A673 (cell line): ENCODE data around the gene GPR15LG. TPM values are rescaled to one million over a fixed set of nuclear protein-coding genes. Genes with fewer than 3 reads are reported as not detected.

Source experiments
- BruUV-seq: library from RNA; stranded (reverse); fragments of 400-500 nt; replicated peaks from 2 replicates; lab custom pipeline; 2021; lab: Mats Ljungman, UMichigan
- CTCF ChIA-PET: fragments of 300-600 bp; sonication (Branson Sonifier 250); formaldehyde crosslinking; loops from one replicate; lab custom pipeline; 2022; ENCODE audit warnings: antibody characterized with exemption; lab: Charles Lee
- POLR2A ChIA-PET: fragments of 300-600 bp; sonication (Branson Sonifier 250); formaldehyde crosslinking; loops from one replicate; lab custom pipeline; 2022; ENCODE audit warnings: antibody characterized with exemption; ENCODE audit not compliant: low non-redundant PET; lab: Charles Lee
- DNase-seq: peaks from one replicate; pipeline ENCODE4 v3.0.0-alpha.2; 2015; ENCODE audit warnings: low spot score
- H3K27ac ChIP-seq: fragments of 200-600 bp; sonication (generic); 2 replicates; pipeline ENCODE4 v1.5.1; 2016; ENCODE audit warnings: mixed run types, low read depth, mild to moderate bottlenecking, mixed read lengths, antibody characterized with exemption, low read length; ENCODE audit not compliant: poor library complexity, severe bottlenecking
- H3K27me3 ChIP-seq: fragments of 200-600 bp; sonication (generic); replicated peaks from 2 replicates; pipeline ENCODE4 v1.6.1; 2017; ENCODE audit warnings: mixed run types, low read depth, mild to moderate bottlenecking, mixed read lengths, antibody characterized with exemption, low read length; ENCODE audit not compliant: insufficient read depth, poor library complexity
- H3K36me3 ChIP-seq: fragments of 200-600 bp; sonication (generic); 2 replicates; pipeline ENCODE4 v1.6.1; 2016; ENCODE audit warnings: mixed run types, mild to moderate bottlenecking, mixed read lengths, antibody characterized with exemption, low read length; ENCODE audit not compliant: insufficient read depth, poor library complexity, severe bottlenecking
- H3K4me1 ChIP-seq: fragments of 200-600 bp; sonication (generic); 2 replicates; pipeline ENCODE4 v1.6.1; 2017; ENCODE audit warnings: mixed run types, mild to moderate bottlenecking, mixed read lengths, antibody characterized with exemption, low read length; ENCODE audit not compliant: insufficient read depth, poor library complexity, severe bottlenecking
- H3K4me3 ChIP-seq: fragments of 200-600 bp; sonication (generic); 2 replicates; pipeline ENCODE4 v1.5.1; 2016; ENCODE audit warnings: low read depth, mixed run types, mild to moderate bottlenecking, mixed read lengths, low read length; ENCODE audit not compliant: poor library complexity, severe bottlenecking
- H3K9me3 ChIP-seq: fragments of 200-600 bp; sonication (generic); 2 replicates; pipeline ENCODE4 v1.6.1; 2016; ENCODE audit warnings: mixed run types, low read depth, mild to moderate bottlenecking, mixed read lengths, antibody characterized with exemption, low read length; ENCODE audit not compliant: poor library complexity, severe bottlenecking
- EZH2 ChIP-seq: fragments of 200-600 bp; sonication (generic); IDR thresholded peaks from 2 replicates; pipeline ENCODE4 v1.6.1; 2017; ENCODE audit warnings: borderline replicate concordance, low read depth, mild to moderate bottlenecking, mixed read lengths, antibody characterized with exemption, low read length; ENCODE audit not compliant: poor library complexity, severe bottlenecking
- intact Hi-C: fragments of 100-400 bp; cut with micrococcal nuclease; formaldehyde crosslinking; loops from one replicate; pipeline ENCODE4 v1.10.0; 2022; ENCODE audit not compliant: unreplicated experiment
- total RNA-seq: library from RNA; stranded (reverse); gene quantifications from 2 replicates; pipeline ENCODE4 v1.2.3, GENCODE V29; 2021
- TF ChIP-seq, protein P1 (sequence below): fragments of 300-800, 200-600 bp; sonication (generic); conservative IDR thresholded peaks from 2 replicates; pipeline ENCODE4 v1.5.1; 2017; ENCODE audit warnings: low read depth, mild to moderate bottlenecking, antibody characterized with exemption, low read length, moderate library complexity, mixed read lengths

The GPR15LG gene
- total RNA-seq, 1 experiment from 2014 or later, result not detected

DNA sequence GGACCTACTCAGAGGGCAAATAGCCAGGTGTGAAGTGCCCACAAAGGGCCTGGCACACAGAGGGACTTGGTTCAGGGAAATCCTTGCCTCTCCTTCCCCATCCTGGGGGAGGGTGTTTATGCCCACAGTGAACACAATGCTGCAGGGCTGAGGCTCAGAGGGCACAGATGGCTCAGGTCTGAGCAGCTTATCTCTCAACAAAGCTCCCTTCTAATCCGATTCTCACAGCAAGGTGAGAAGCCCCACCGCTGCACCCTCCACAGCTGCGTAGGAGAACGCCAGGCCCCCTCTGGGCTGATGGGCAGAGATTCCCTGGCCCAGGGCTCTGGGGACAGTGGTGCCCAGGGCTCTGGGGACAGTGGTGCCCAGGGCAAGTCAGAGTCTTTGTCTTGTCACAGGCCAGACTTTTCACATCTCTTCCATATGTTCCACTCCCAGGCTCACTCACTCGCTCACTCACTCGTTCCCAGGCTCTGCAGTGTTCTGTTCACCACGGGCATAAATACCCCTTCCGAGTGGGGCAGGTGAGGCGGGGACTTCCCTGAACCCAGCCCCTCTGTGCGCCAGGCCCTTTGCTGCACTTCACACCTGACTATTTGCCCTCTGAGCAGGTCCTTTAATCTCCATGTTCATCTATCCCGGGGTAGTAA is 12.1 kb downstream of the GPR15LG start:
- no peaks in the 10 kb centered on the region for H3K9me3 ChIP-seq
- POLR2A ChIA-PET, result no interaction called here
- no peaks in the 10 kb centered on the region for H3K36me3 ChIP-seq
- CTCF ChIA-PET, result no interaction called here
- no peak for TF ChIP-seq EZH2
- TF ChIP-seq, protein P1, sequence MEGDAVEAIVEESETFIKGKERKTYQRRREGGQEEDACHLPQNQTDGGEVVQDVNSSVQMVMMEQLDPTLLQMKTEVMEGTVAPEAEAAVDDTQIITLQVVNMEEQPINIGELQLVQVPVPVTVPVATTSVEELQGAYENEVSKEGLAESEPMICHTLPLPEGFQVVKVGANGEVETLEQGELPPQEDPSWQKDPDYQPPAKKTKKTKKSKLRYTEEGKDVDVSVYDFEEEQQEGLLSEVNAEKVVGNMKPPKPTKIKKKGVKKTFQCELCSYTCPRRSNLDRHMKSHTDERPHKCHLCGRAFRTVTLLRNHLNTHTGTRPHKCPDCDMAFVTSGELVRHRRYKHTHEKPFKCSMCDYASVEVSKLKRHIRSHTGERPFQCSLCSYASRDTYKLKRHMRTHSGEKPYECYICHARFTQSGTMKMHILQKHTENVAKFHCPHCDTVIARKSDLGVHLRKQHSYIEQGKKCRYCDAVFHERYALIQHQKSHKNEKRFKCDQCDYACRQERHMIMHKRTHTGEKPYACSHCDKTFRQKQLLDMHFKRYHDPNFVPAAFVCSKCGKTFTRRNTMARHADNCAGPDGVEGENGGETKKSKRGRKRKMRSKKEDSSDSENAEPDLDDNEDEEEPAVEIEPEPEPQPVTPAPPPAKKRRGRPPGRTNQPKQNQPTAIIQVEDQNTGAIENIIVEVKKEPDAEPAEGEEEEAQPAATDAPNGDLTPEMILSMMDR, result no peak
- H3K4me3 ChIP-seq, result no peak overlapping the region
- intact Hi-C loops, result no loop called here
- H3K27ac ChIP-seq, result no peak overlapping the region
- no peak for DNase-seq
- BruUV-seq, result no TSS peak
- peaks cover 3% of the 10 kb centered on the region for H3K27me3 ChIP-seq
- H3K4me1 ChIP-seq, result no peaks in the 10 kb centered on the region

DNA sequence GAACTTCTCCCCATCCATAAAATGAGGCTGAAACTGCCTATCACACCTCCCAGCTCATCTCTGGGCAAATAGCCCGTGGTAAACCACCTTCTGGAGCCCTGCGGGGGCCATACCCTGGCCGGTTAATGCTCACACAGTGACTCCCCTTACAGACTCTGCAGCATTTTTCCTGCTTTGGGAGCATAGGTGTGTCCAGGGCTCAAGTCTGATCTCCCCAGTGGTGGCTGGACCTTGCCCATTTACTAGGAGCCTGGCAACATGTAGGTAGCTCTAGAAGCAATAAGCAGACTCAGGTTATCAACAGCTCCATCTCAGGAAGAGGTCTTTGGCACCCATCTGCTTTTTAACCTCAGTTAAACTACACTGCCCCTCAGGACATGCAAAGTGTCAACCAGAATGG is 15.2 kb downstream of the GPR15LG start:
- Histone ChIP-seq H3K27ac (no peak overlapping the region), H3K27me3 (peaks cover 33% of the 10 kb centered on the region), H3K4me1 (no peaks in the 10 kb centered on the region), H3K36me3 (no peaks in the 10 kb centered on the region), H3K9me3 (no peaks in the 10 kb centered on the region), H3K4me3 (no peak overlapping the region)
- BruUV-seq, result no TSS peak
- TF ChIP-seq EZH2, result no peak
- DNase-seq, result no peak
- POLR2A ChIA-PET, result no interaction called here
- intact Hi-C loops, result no loop called here
- CTCF ChIA-PET, result no interaction called here

DNA sequence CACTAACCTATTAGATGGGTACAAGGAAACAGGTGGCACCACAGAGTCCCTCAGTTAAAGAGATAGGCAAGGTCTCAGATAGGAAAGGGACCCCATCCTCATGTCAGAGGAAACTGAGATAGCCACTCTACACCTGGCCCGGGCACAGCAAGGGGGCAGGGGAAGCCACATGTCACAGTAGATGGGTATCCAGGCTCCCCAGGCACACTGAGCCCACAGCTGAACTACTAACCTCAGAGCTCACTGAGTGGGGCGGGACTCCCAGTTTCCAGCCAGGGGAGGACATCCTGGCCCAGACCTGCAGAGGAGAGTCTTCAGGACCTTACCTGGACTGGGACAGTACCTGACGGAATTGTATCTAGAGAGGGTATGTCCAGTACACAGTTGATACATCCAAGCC is 17.0 kb downstream of the GPR15LG start:
- TF ChIP-seq, protein P1, result no peak
- TF ChIP-seq EZH2, result no peak
- no peak overlapping the region for H3K27ac ChIP-seq
- BruUV-seq, result no TSS peak
- no peak overlapping the region for H3K4me3 ChIP-seq
- POLR2A ChIA-PET, result no interaction called here
- no peaks in the 10 kb centered on the region for H3K9me3 ChIP-seq
- CTCF ChIA-PET, result no interaction called here
- H3K27me3 ChIP-seq, result peaks cover 51% of the 10 kb centered on the region
- no peaks in the 10 kb centered on the region for H3K36me3 ChIP-seq
- intact Hi-C loops, result no loop called here
- no peaks in the 10 kb centered on the region for H3K4me1 ChIP-seq
- no peak for DNase-seq

GRCh38 chr10:84191106-84191505 is 17.5 kb downstream of the GPR15LG start:
- peaks cover 56% of the 10 kb centered on the region for H3K27me3 ChIP-seq
- H3K4me3 ChIP-seq, result no peak overlapping the region
- ChIA-PET CTCF (no interaction called here), POLR2A (no interaction called here)
- intact Hi-C loops, result no loop called here
- H3K4me1 ChIP-seq, result no peaks in the 10 kb centered on the region
- no peaks in the 10 kb centered on the region for H3K9me3 ChIP-seq
- DNase-seq, result no peak
- no peak overlapping the region for H3K27ac ChIP-seq
- no TSS peak for BruUV-seq
- no peaks in the 10 kb centered on the region for H3K36me3 ChIP-seq
- TF ChIP-seq EZH2, result no peak
- TF ChIP-seq, protein P1, result no peak
